GM12891 (cell line): ENCODE measurements around the gene ME3.

ENCODE experiments used
- PAX5 ChIP-seq: IDR thresholded peaks from 2 replicates; pipeline ENCODE4 v1.6.1; 2011; ENCODE audit warnings: low read length, moderate library complexity, mild to moderate bottlenecking; ENCODE audit not compliant: insufficient read depth, severe bottlenecking
- POLR2A ChIP-seq: IDR thresholded peaks from 2 replicates; pipeline ENCODE4 v1.6.1; 2011; ENCODE audit warnings: low read depth, low read length, control low read depth
- POLR2AphosphoS5 ChIP-seq: IDR thresholded peaks from 2 replicates; pipeline ENCODE4 v1.6.1; 2011; ENCODE audit warnings: low read depth, low read length, control low read depth
- POU2F2 ChIP-seq: IDR thresholded peaks from 2 replicates; pipeline ENCODE4 v1.6.1; 2011; ENCODE audit warnings: low read depth, mild to moderate bottlenecking, control low read depth, low read length, moderate library complexity
- SPI1 ChIP-seq: IDR thresholded peaks from 2 replicates; pipeline ENCODE4 v1.6.1; 2011; ENCODE audit warnings: low read depth, low read length, control low read depth
- TAF1 ChIP-seq: IDR thresholded peaks from 2 replicates; pipeline ENCODE4 v1.6.1; 2011; ENCODE audit warnings: low read depth, low read length, control low read depth

DNA sequence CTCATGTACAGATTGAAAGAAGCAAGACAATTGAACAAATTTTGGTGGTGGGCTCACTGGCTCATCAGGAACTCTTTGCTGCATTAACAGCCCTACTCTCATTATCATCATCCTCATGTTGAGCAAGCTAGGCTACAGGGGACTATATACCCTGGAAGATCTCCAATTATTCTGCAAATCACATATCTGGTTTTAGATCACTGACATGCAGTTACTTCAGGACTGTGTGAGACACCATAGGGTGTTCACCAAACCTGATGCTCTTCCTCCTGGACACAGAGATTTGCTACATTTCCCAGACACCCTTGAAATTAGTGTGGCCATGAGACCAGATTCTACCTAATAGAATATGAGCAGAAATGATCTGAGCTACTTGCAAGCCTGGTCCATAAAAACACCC lies 23.0 kb upstream of the ME3 start:
- TF ChIP-seq POU2F2 = no peak
- no peak for TF ChIP-seq POLR2A
- TF ChIP-seq POLR2AphosphoS5 = no peak
- no peak for TF ChIP-seq TAF1
- TF ChIP-seq SPI1 = no peak
- no peak for TF ChIP-seq PAX5
